GM19238 (cell line): Measurements from ENCODE around the gene NFIL3.
"Not testable (repeated sequence)": the region's sequence is repeated elsewhere in the genome, so short reads cannot be mapped to it uniquely, and the experiment has no call there.

Source experiments
- DNase-seq: peaks from one replicate; pipeline ENCODE4 v3.0.0; 2011; ENCODE audit warnings: low spot score; ENCODE audit not compliant: insufficient read length

Gene NFIL3, protein sequence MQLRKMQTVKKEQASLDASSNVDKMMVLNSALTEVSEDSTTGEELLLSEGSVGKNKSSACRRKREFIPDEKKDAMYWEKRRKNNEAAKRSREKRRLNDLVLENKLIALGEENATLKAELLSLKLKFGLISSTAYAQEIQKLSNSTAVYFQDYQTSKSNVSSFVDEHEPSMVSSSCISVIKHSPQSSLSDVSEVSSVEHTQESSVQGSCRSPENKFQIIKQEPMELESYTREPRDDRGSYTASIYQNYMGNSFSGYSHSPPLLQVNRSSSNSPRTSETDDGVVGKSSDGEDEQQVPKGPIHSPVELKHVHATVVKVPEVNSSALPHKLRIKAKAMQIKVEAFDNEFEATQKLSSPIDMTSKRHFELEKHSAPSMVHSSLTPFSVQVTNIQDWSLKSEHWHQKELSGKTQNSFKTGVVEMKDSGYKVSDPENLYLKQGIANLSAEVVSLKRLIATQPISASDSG

DNA sequence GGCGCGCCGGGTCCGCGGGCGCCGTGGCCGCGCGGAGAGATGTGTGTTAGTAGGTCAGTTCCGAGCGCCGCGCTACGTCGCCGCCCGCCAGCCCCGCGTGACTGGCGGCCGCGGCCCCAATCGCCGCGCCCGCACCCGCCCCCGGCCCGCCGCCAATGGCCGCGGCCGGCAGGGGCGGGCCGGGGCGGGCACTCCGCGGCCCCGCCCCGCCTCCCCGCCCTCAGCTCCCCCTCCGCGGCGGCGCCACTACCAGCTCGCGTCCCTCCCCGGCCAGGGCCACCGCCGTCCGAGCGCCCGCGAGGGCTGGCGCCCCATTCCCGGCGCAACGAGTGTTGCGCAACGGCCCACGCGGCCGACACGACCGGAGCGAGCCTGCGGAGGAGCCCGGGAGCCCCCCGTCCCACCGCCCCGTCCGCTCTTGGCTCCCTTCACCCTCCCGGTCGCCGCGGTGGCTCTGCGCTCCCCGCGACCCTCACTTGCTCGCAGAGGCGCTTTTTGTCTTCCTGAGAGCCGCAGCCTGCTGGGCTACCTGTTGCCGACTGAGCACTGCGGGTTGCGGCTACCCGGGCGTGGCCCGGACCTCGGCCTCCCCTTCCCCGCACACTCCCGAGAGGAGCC lies at the start of gene NFIL3:
Gene NFIL3 (minus strand): TSS at position 48 of the 618 bp plus-strand sequence. CDS start 13,098 bp downstream, outside the sequence.
- DNase-seq, result peak; percentile 83

DNA sequence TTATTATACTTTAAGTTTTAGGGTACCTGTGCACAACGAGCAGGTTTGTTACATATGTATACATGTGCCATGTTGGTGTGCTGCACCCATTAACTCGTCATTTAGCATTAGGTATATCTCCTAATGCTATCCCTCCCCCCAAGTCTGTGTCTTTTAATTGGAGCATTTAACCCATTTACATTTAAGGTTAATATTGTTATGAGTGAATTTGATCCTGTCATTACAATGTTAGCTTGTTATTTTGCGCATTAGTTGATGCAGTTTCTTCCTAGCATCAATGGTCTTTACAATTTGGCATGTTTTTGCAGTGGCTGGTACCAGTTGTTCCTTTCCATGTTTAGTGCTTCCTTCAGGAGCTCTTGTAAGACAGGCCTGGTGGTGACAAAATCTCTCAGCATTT lies 47.9 kb upstream of the NFIL3 start:
- not testable (repeated sequence) for DNase-seq

DNA sequence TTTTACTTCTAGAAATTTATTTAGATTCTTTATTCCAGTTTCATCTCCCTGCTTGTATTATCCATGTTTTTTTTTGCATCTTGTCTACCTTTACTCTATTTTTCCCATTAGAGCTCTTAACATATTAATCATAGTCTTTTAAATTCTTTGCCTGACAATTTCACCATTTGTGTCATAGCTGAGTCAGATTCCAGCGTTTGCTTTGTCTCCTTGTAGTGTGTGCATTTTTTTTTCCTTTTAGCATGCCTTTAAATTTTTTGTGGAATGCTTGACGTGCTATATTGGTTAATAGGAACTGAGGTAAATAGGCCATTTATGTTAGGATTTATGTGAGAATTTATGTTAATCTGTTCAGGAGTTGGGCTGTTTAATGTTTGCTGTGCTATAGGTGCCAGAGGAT lies 41.8 kb upstream of the NFIL3 start:
- no peak for DNase-seq

DNA sequence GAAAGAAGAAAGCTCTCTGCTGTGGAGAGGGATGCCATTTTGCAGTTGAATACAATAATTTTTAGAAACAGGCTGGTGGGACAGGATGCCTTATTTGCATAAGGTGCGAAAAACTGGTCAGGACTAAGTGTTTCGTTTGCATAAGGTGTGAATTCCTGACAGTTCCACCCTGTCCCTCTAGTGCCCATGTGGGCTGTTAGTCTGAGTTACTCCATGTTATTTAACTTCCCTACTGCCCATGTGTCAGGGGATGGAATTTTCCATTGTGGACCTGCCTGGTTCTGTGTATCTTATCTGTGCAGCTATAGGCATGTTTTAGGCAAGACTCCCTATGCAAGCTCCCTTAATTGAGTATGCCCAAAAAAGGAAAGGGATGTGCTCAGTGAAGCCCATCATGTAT lies 35.3 kb upstream of the NFIL3 start:
- no peak for DNase-seq

DNA sequence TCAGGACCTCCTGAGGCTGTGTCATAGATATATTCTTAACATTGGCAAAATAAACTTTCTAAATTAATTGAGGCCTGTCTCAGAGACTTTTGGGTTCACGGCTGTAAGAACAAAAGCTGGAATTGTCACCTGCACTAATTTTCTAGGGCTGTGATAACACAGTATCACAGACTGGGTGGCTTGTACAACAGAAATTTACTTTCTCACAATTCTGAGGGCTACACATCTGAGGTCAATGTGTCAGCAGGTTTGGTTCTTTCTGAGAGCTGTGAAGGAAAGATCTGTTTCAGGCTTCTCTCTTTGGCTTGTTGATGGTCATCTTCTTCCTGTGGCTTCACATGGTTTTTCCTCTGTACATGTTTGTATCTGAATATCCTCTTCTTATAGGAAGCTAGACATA lies 29.2 kb upstream of the NFIL3 start:
- DNase-seq, result no peak

DNA sequence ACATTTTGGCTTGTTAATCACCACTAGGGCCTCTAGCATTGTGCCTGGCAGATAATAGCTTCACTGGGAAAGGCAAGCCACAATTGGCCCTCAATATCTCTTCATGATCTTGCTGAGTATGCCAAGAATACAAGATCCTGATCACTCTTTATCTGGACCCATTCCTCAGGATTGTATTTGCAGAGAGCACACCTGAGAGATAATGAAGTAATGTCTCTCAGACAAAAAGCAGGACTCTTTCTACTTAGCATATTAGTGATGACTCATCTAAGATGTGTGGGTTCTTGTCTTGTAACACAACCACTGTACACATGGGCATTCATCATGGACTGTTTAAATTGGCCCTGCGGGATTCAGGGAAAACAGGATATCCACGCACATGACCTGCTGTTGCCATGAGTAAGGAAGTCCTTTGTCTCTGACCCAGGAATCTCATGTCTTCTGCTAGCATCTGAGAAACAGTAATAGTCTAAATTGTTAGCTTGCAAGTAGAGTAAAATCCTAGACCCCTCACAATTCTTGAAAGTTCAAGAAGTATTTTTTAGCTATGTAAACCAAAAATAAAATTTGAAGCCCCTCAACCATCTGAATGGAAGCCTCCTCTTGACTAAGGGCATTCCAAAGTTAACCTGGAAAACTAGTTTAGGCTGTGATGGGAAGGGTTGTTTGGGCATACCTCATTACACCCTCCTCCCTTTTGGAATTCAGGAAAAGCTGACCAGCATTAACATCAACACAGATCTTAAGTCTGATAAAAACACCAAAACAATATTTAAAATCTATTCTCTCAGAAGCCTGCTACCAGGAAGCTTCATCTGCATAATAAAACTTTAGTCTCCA lies 28.0 kb upstream of the NFIL3 start:
- no peak for DNase-seq

DNA sequence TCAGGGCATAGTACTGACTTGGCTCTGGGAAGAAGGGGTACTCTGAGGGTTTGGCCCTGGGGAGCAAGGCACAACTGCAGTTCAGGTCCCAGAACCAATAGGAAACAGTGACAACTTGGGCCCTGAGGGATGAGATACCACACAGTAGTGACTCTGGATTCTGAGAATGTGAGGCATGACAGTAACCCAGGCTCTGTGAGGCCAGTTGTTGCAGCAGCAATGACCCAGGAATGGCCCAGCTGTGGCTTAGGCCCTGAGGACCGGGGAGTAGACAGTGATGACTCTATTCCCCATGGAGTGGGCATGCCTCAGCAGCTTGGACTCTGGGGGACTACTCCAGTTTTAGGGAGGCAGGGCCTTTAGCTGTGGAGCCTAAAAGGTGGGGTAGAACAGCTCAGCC lies 21.5 kb upstream of the NFIL3 start:
- DNase-seq, result no peak

DNA sequence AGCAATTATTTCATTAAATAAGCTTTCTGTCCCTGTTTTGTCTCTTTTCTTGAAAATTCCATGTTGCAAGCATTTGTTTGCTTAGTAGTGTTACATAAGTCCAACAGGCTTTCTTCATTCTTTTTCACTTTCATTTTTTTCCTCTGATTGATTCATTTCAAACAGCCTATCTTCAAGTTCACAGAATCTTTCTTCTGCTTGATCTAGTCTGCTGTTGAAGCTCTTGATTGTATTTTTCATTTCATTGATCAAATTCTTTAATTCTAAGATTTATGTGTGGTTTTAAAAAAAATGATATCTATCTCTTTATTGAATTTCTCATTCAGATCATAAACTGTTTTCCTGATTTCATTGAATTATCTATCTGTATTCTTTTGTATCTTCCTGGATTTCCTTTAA lies 20.4 kb upstream of the NFIL3 start:
- DNase-seq, result no peak

DNA sequence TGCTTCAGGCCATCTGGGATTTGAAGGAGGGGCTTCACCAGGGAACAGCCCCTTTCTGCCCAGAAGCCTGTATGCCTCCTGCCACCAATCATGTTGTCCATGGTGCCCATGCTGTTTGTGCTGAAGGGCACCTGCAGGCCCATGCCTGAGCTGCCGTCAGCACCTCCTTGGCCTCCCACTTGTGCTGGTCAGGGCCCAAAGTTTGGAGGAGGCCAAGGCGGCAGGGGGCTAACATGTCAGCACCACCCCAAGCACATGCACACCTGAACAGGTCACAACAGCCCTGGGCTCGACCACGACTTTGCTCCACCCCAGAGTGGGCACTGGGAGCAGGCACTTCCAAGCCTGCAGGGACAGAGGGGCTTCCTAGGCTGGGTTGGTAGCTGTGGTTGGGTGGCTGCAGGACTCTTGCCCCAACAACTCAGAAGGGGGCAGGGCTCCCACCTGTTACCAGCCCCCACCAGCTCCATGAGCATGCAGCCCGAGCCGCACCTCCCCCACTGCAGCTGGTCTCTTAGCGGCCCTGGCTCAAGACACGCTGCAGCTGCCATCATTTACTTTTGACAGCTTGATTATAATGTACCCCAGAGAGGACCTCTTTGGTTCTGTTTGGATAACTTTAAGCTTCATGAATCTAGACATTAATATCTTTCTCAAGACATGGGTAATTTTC lies 19.8 kb upstream of the NFIL3 start:
- DNase-seq, result no peak

DNA sequence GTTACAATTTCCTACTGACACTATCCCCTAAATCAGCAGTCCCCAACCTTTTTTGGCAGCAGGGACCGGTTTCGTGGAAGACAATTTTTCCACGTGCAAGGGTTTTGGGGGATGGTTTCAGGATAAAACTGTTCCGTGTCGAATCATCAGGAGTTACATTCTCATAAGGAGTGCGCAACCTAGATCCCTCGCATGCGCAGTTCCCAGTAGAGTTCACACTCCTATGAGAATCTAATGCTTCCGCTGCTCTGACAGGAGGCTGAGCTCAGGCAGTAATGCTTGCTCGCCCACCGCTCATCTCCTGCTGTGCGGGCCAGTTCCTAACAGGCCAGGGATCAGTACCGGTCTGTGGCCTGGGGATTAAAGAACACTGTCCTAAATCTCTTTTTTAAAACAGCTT lies 13.2 kb upstream of the NFIL3 start:
- DNase-seq, result no peak

DNA sequence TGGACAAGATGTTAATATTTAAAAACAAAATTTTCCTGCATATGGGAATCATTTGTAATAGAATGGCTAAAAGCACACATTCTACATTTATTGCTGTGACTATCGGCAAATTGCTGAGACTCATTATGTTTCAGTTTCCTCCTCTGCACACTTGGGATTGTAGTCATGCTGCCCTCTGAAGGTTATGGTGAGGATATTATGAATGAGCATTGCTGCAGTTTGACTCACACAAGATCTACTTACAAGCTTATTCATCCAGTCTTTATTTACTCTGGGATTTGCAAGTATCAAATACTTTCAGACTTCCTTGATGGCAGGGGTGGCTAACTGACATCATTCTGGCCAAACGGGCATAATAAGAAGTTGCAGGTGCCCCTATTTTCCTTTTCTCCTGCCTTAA lies 9.5 kb upstream of the NFIL3 start:
- no peak for DNase-seq

DNA sequence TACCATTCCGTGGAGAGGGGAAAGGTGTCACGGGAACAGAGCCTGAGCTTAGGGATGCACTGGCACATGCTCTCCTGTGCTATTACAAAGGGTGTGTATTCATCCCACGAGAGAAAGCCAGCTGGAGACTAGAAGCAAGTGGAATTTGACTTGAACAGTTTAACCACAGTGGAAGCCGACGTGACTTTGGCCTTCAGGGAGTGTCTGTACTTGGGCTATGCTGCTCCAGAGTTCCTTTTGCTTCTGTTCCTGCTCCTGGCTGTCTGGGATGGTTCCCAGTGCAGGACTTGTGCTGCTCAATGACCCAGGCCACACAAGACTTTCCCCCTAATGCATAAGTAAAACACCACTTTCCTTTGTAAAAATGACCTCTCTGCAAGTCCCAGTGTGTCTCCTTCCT lies 7.9 kb upstream of the NFIL3 start:
- DNase-seq, result no peak

DNA sequence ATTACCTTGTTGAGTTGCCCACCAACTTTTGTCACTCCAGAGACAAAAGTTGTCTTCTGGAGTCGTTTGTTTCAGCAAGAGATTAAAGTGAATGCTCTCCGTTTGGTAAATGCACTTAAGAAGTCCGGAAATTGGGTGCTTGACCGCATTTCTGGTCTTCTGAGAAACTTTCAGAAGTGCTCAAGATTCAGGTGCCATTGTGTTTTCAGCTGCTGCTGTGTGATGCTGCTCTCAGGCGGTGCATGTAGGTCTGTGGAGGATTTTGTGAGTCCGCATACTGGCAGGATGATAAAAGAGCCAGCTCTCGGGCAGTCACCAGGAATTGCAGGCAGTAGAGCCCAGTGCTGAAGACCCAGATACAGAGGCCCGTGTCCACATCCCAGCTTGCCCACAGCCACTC lies 5.9 kb upstream of the NFIL3 start:
- DNase-seq, result no peak

DNA sequence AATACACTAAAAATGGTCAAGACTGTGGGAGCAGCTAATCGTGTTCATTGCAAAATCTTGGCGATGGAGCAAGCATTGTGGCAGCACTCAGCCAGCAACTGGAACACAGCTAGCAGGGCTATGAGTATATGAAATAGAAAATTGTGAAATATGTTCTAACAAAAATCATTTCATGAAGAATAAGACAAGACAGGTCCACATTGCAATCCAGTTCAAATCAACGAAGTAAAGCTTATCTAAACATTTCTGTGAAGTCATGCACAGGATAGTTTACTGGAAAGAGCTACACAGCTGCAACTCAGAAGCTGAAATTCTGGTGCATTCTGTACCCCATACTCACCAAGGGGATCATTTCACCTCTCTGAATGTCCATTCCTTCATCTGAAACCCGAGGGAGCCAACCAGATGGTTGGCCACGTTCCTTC lies 5.3 kb upstream of the NFIL3 start:
- DNase-seq, result no peak

DNA sequence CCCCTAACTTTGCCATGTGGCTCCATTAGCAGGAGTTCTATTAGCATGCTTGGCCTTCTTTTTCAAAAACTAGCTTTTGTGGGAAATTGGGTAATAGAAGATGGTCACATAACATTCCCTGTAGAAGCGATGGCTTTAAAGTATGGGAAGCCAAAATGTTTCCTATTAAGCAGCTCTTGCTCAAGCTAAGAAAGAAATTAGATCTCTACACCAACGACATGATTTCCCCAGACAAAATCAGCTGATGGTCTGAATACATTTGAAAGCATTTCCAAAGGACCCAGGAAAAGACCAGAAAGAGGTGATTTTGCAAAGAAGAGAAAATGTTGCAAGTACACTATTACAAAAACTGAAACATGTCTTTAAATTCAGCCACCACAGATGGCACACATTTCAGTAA lies 4.8 kb upstream of the NFIL3 start:
- DNase-seq, result no peak

DNA sequence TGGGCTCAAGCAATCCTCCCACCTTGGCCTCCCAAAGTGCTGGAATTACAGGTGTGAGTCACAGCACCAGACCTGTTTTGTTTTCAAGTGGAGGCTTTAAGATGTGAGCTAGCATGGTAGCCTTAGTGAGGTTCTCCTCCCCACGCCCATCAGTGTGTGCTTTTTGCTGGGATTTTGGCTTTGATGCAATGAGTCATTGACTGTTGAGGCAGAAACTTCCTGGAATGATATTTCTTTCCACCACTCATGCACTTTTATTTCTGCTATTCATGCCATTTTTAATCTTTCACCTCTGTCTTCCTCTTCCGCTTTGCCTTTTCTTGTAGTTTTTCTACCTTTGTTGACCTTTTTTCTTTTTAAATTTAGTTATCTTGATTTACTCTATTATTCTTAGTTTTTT lies 4.2 kb upstream of the NFIL3 start:
- DNase-seq, result no peak

DNA sequence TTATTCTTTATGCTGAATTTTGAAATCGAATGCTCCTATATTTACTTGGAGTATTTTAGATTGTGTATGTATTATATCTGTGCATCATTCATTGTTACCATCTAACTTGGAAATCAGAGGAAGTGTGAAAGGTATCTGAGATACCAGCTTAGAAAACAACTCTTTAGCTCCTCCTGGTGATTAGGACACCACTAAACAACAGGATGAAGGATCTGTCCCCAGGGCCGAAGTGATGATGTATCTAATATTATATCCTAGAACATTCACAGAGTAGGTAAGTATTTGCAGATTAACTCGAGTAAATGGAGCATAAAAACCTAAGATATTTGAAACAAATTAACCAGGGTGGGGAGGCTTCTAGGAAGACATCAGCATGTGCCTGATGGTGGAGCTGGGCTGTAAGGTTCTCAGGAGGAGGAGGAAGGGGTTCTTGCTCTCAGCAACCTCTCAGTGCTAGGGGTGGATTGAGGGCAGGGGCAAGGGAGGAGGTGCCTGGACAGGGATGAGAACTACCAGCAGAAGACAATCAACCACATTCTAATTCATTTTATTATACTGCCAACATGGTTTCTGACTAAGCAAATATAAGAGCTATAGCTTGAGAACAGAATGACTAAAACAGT lies 2.6 kb upstream of the NFIL3 start:
- DNase-seq, result no peak

DNA sequence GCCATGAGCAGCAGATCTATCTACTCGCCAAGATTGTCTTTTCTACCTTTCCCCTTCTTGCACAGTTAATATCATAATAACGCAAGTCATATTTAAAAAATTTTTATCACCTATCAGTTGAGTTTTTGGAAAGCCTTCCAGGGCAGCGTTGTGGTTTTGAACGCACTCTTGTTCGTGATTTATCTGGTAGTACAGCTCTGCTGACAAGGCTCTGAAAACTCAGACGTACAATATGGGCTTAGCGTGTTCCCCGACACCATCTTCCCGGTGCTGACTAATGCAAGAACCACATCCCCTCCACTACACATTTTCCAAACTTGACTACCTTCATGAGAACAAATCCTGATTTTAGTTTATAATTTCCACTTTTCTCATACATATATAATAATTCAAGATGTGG lies 1.6 kb upstream of the NFIL3 start:
- DNase-seq, result no peak

DNA sequence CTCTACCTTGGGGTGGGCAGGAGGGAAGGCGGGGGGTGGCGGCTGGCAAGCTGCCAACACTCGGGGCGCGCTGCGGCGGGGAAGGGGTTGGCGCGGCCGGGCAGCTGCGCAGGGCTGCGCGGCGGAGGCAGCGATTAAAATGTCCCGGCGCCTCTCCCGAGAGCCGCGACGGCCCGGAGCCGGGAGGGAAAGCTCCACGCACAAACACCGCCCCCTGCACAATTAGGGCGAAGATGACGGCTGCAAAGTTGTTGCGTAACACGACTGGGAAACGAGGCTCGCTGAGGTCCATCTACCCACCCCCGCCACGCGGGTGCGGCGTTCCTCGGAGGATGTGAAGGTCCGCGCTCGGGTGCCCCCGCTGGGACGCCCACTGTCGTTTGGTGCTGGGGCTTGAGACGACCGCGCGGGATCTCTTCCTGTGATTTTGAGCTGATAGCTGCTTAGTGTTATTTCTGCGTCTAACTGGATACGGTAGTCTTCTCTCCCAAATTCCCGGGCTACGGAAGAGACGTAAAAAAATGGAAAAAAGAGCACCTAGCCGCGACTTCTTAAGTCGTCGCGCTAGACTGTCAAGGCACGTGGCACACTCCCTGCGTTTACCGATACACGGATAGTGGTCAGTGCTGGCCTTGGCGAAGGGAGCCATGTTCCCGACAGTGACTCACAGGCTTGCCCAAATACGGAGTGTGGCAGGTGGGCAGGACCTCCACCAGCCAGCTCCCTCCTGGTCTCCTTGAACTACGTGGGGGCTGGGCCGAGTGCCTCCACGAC lies 958 bp upstream of the NFIL3 start:
- no peak for DNase-seq
